K562 (cell line): ENCODE measurements around the gene TSHZ1. TPM values are rescaled to one million over a fixed set of nuclear protein-coding genes. Genes with fewer than 3 reads are reported as not detected.

Experiments
- ATAC-seq: fragments of 200-7000 bp; cut with Tn5 transposase; 3 replicates; pipeline ENCODE4 v1.9.1; 2020; ENCODE audit warnings: moderate library complexity
- BruUV-seq: library from RNA; stranded (reverse); fragments of 400-500 nt; replicated peaks from 2 replicates; lab custom pipeline; 2021; lab: Mats Ljungman, UMichigan
- CTCF ChIA-PET: fragments of 300-600 bp; formaldehyde crosslinking; extraction: SDS; loops from one replicate; lab custom pipeline; 2021; ENCODE audit warnings: low intra/inter-chr PET ratio; lab: Yijun Ruan, JAX
- POLR2A ChIA-PET: fragments of 300-600, 350-650 bp; sonication (Branson Sonifier 250); formaldehyde crosslinking; extraction: SDS; loops from one replicate; lab custom pipeline; 2021; ENCODE audit warnings: antibody characterized with exemption, inconsistent platforms; lab: Yijun Ruan, JAX
- DNase-seq, 4 experiments: peaks; one replicate each; pipeline versions ENCODE4 v3.0.0 to v3.0.0-alpha.2; 2011 to 2018; ENCODE audit warnings: low spot score in 3 of 4, mixed read lengths in 3 of 4; ENCODE audit errors: extremely low read depth in 1 of 4
- FAIRE-seq: peaks from 2 replicates; lab custom pipeline; 2011; peaks lifted over from hg19 to GRCh38; lab: Jason Lieb, UNC
- H2AFZ ChIP-seq: 2 replicates; pipeline ENCODE4 v1.6.0; 2011; ENCODE audit warnings: low read depth, low read length, control low read depth, inconsistent platforms
- H3K27ac ChIP-seq: fragments of 200-600 bp; 3 replicates; pipeline ENCODE4 v1.8.0; 2011; ENCODE audit warnings: low read depth, mild to moderate bottlenecking, control low read depth, inconsistent platforms, low read length, moderate library complexity, mixed read lengths; ENCODE audit errors: extremely low read depth
- H3K27me3 ChIP-seq, 2 experiments: fragments of 300-600 bp in 1 of 2; 2 replicates in 1 of 2; 3 replicates in 1 of 2; pipeline versions ENCODE4 v1.6.0 to v1.8.0; 2011; ENCODE audit warnings: inconsistent platforms in 2 of 2, low read length in 2 of 2, mild to moderate bottlenecking in 1 of 2, mixed read lengths in 1 of 2, moderate library complexity in 1 of 2; ENCODE audit not compliant: control insufficient read depth in 2 of 2, insufficient read depth in 2 of 2
- H3K36me3 ChIP-seq: fragments of 300-600 bp; 3 replicates; pipeline ENCODE4 v1.8.0; 2011; ENCODE audit warnings: mild to moderate bottlenecking, low read length, inconsistent platforms; ENCODE audit not compliant: control insufficient read depth, insufficient read depth
- H3K4me1 ChIP-seq, 2 experiments: fragments of 200-600 bp in 1 of 2; replicated peaks in 1 of 2; 2 replicates in 1 of 2; 3 replicates in 1 of 2; pipeline versions ENCODE4 v1.5.1 to v1.8.0; 2011; ENCODE audit warnings: inconsistent platforms in 2 of 2, low read length in 2 of 2, mild to moderate bottlenecking in 1 of 2, mixed read lengths in 1 of 2, moderate library complexity in 1 of 2; ENCODE audit not compliant: control insufficient read depth in 2 of 2, insufficient read depth in 2 of 2
- H3K4me2 ChIP-seq: 2 replicates; pipeline ENCODE4 v1.6.1; 2011; ENCODE audit warnings: low read length, control low read depth, inconsistent platforms, mixed read lengths; ENCODE audit not compliant: insufficient read depth
- H3K4me3 ChIP-seq: fragments of 200-600 bp; sonication (generic), shearing (Covaris generic); 2 replicates; pipeline ENCODE4 v1.5.1; 2016; ENCODE audit warnings: control low read depth, inconsistent platforms
- H3K79me2 ChIP-seq: fragments of 200-600 bp; 3 replicates; pipeline ENCODE4 v1.8.0; 2011; ENCODE audit warnings: low read length, inconsistent platforms; ENCODE audit not compliant: control insufficient read depth, insufficient read depth
- H3K9ac ChIP-seq, 2 experiments: 2 replicates each; pipeline versions ENCODE4 v1.6.0 to v1.6.1; 2011; ENCODE audit warnings: low read depth in 2 of 2, low read length in 2 of 2, control low read depth in 1 of 2, inconsistent platforms in 1 of 2, mild to moderate bottlenecking in 1 of 2, mixed read lengths in 1 of 2; ENCODE audit not compliant: insufficient read depth in 1 of 2
- H3K9me1 ChIP-seq: one replicate; pipeline ENCODE4 v1.6.0; 2011; ENCODE audit warnings: inconsistent platforms, mild to moderate bottlenecking, low read length, moderate library complexity; ENCODE audit not compliant: control insufficient read depth, insufficient read depth
- H3K9me3 ChIP-seq: replicated peaks from 2 replicates; pipeline ENCODE4 v1.5.1; 2011; ENCODE audit warnings: low read depth, low read length, inconsistent platforms; ENCODE audit not compliant: control insufficient read depth, insufficient read depth
- H4K20me1 ChIP-seq: replicated peaks from 2 replicates; pipeline ENCODE4 v1.6.1; 2011; ENCODE audit warnings: low read length, inconsistent platforms, mixed read lengths; ENCODE audit not compliant: control insufficient read depth, insufficient read depth
- CHAMP1 ChIP-seq: fragments of 450-650 bp; IDR thresholded peaks from 2 replicates; pipeline ENCODE4 v1.6.1; 2016; ENCODE audit warnings: mild to moderate bottlenecking
- GABPB2 ChIP-seq: fragments of 250-450 bp; sonication (Bioruptor Pico); conservative IDR thresholded peaks from 2 replicates; pipeline ENCODE4 v1.5.1; 2021; ENCODE audit warnings: mild to moderate bottlenecking
- HNRNPK ChIP-seq: fragments of 200-400 bp; formaldehyde crosslinking; IDR thresholded peaks from one replicate; pipeline ENCODE4 v1.6.1; 2018; ENCODE audit warnings: mild to moderate bottlenecking, low read depth, low read length; ENCODE audit not compliant: poor library complexity, severe bottlenecking
- HOMEZ ChIP-seq: fragments of 250-450 bp; sonication (Bioruptor Pico); IDR thresholded peaks from 2 replicates; pipeline ENCODE4 v1.4.0; 2020; ENCODE audit warnings: mild to moderate bottlenecking, moderate library complexity
- L3MBTL2 ChIP-seq: fragments of 450-650 bp; IDR thresholded peaks from 2 replicates; pipeline ENCODE4 v1.6.1; 2016; ENCODE audit warnings: mild to moderate bottlenecking, moderate library complexity
- NCOA1 ChIP-seq: fragments of 450-650 bp; IDR thresholded peaks from 2 replicates; pipeline ENCODE4 v1.6.1; 2016; ENCODE audit warnings: low read depth
- ZFP91 ChIP-seq: sonication (generic); formaldehyde crosslinking; IDR thresholded peaks from 2 replicates; pipeline ENCODE4 v1.8.0; 2022; ENCODE audit warnings: mild to moderate bottlenecking, missing genetic modification reagents
- ZNF175 ChIP-seq: fragments of 200-800 bp; sonication (Bioruptor generic); IDR thresholded peaks from 2 replicates; pipeline ENCODE4 v1.6.1; 2016; ENCODE audit warnings: low read depth, mild to moderate bottlenecking, missing genetic modification characterization, missing compliant biosample characterization
- WGBS: fragments of 100-300 bp; shearing (Covaris generic); methylation state at CpG from one replicate; pipeline ENCODE4 v1.1.6; 2016; ENCODE audit warnings: low coverage, mixed read lengths; ENCODE audit not compliant: insufficient coverage; ENCODE audit errors: missing lambda C conversion rate; 5-methylcytosine and 5-hydroxymethylcytosine counted together
- in situ Hi-C: fragments of 300-500 bp; cut with MboI; formaldehyde crosslinking; loops from 4 replicates; pipeline ENCODE4 v1.15.0; 2018; ENCODE audit warnings: inconsistent platforms, mixed read lengths
- intact Hi-C: fragments of 100-400 bp; cut with micrococcal nuclease; formaldehyde crosslinking; loops from 2 replicates; pipeline ENCODE4 v1.14.2; 2022
- polyA plus RNA-seq, 8 experiments: library from polyadenylated mRNA; depleted of rRNA in 4 of 8; stranded (reverse) in 5 of 8; unstranded in 3 of 8; fragments of >200 nt; fragmentation: Nextera tagmentation in 2 of 8; fragmentation: Illumina TruSeq in 1 of 8; extraction: Ambion mirVana in 2 of 8; extraction: Trizol in 1 of 8; gene quantifications; 2 replicates each; pipeline versions ENCODE4 v1.2.1 to v1.2.3, GENCODE V29; 2011 to 2014; ENCODE audit warnings: inconsistent platforms in 1 of 8, missing spikeins in 1 of 8
- total RNA-seq, 7 experiments: library from RNA; depleted of rRNA in 6 of 7; stranded (reverse); fragments of >200 nt in 6 of 7; fragmentation: Illumina TruSeq in 2 of 7; extraction: Trizol in 2 of 7; gene quantifications; 2 replicates each; pipeline versions ENCODE4 v1.2.1 to v1.2.3, GENCODE V29; 2011 to 2021; ENCODE audit warnings: low replicate concordance in 1 of 7

The TSHZ1 gene
- total and polyA plus RNA-seq, 9 of the 15 experiments (the other 6 are each of a cell fraction or from before 2014, with no cell fraction given), result 1.1 to 7.2 (median 2.7) TPM

- no peak overlapping the region for H3K9ac ChIP-seq
- 0% methylated on average over 6 of the region's 6 CpGs for WGBS
- no peaks in the 10 kb centered on the region for H3K36me3 ChIP-seq
- BruUV-seq, result no TSS peak
- intact Hi-C loops (no loop called here), in situ Hi-C loops (no loop called here)
- H3K4me2 ChIP-seq, result no peak overlapping the region
- ChIA-PET CTCF (no interaction called here), POLR2A (interaction anchor here (0.6 kb wide), 1 partner anchor 31 kb away, joined by 3 read pairs; no protein-coding TSS in a partner anchor)
- no peaks in the 10 kb centered on the region for H3K9me3 ChIP-seq
- ATAC-seq (no peak), DNase-seq (no peak), FAIRE-seq (no peak)
- no peak overlapping the region for H3K4me3 ChIP-seq
- TF ChIP-seq ZNF175 (CRISPR knock-in tag), result no peak
- no peak for TF ChIP-seq GABPB2 (CRISPR knock-in tag)
- no peaks in the 10 kb centered on the region for H4K20me1 ChIP-seq
- H3K9me1 ChIP-seq, result no peaks in the 10 kb centered on the region
- H3K4me1 ChIP-seq, result no peaks in the 10 kb centered on the region; a peak in 1 of 5 replicates
- H2AFZ ChIP-seq, result no peak overlapping the region
- no peak overlapping the region for H3K27ac ChIP-seq
- peaks cover 4 to 31% of the 10 kb centered on the region in 2 experiments; a peak in 4 of 5 replicates for H3K27me3 ChIP-seq
- H3K79me2 ChIP-seq, result no peaks in the 10 kb centered on the region
Measured at GRCh38 chr18:75335511-75335910, 124.9 kb downstream of the TSHZ1 start.

GRCh38 chr18:75336767-75337166 is 126.2 kb downstream of the TSHZ1 start:
- peaks cover 4 to 35% of the 10 kb centered on the region in 2 experiments; a peak in 4 of 5 replicates for H3K27me3 ChIP-seq
- POLR2A ChIA-PET, result no interaction called here
- TF ChIP-seq HOMEZ (CRISPR knock-in tag) (no peak), ZFP91 (no peak), CHAMP1 (no peak), NCOA1 (no peak), L3MBTL2 (no peak), HNRNPK (no peak)

More at GRCh38 chr18:75336767-75337166, 126.2 kb downstream of the TSHZ1 start:
- Histone ChIP-seq H3K4me3 (no peak overlapping the region), H2AFZ (no peak overlapping the region), H3K79me2 (no peaks in the 10 kb centered on the region), H3K9me1 (no peaks in the 10 kb centered on the region), H3K9ac (no peak overlapping the region), H3K27ac (no peak overlapping the region), H3K4me2 (no peak overlapping the region), H3K36me3 (no peaks in the 10 kb centered on the region), H3K4me1 (no peaks in the 10 kb centered on the region; a peak in 1 of 5 replicates), H3K9me3 (no peaks in the 10 kb centered on the region), H4K20me1 (no peaks in the 10 kb centered on the region)
- DNase-seq (no peak), FAIRE-seq (no peak), ATAC-seq (no peak)
- WGBS, result 0% methylated on average over 4 of the region's 6 CpGs
- intact Hi-C loops, result no loop called here
- in situ Hi-C loops, result no loop called here
- CTCF ChIA-PET, result no interaction called here
- no TSS peak for BruUV-seq
